ENCODE results near the gene ARL15. TPM values are rescaled to one million over a fixed set of nuclear protein-coding genes. Genes with fewer than 3 reads are reported as not detected.
"Not testable (repeated sequence)": the region's sequence is repeated elsewhere in the genome, so short reads cannot be mapped to it uniquely, and the experiment has no call there.

ARL15 gene
- total RNA-seq, 1 experiment from 2014 or later: 28.3 TPM

GRCh38 chr5:53900677-53901076 is 409.7 kb downstream of the ARL15 start:
- DNase-seq (ENCODE audit: low spot score): no peak

GRCh38 chr5:53895091-53895683 is 415.2 kb downstream of the ARL15 start:
- DNase-seq (ENCODE audit: low spot score): no peak

- DNase-seq (ENCODE audit: low spot score): no peak
Observed at GRCh38 chr5:53893626-53894025, 416.7 kb downstream of the ARL15 start.

- DNase-seq (ENCODE audit: low spot score): no peak
Observed at GRCh38 chr5:53892224-53892623, 418.1 kb downstream of the ARL15 start.

- DNase-seq (ENCODE audit: low spot score): no peak
Observed at GRCh38 chr5:53891159-53891558, 419.2 kb downstream of the ARL15 start.

- DNase-seq (ENCODE audit: low spot score): no peak
Observed at GRCh38 chr5:53890490-53890889, 419.9 kb downstream of the ARL15 start.

GRCh38 chr5:53884844-53885243 is 425.5 kb downstream of the ARL15 start:
- DNase-seq (ENCODE audit: low spot score): no peak

- no peak for DNase-seq (ENCODE audit: low spot score)
Observed at GRCh38 chr5:53884417-53884816, 426.0 kb downstream of the ARL15 start.

GRCh38 chr5:53882676-53883031 is 427.7 kb downstream of the ARL15 start:
- DNase-seq (ENCODE audit: low spot score): no peak

- DNase-seq (ENCODE audit: low spot score): no peak
Observed at GRCh38 chr5:53882006-53882675, 428.2 kb downstream of the ARL15 start.

- DNase-seq (ENCODE audit: low spot score): no peak
Observed at GRCh38 chr5:53879708-53880323, 430.6 kb downstream of the ARL15 start.

GRCh38 chr5:53878015-53878414 is 432.4 kb downstream of the ARL15 start:
- no peak for DNase-seq (ENCODE audit: low spot score)

- DNase-seq (ENCODE audit: low spot score): peak; percentile 39
Observed at GRCh38 chr5:53877243-53877642, 433.1 kb downstream of the ARL15 start.

- no peak for DNase-seq (ENCODE audit: low spot score)
Observed at GRCh38 chr5:53874409-53874808, 436.0 kb downstream of the ARL15 start.

- DNase-seq (ENCODE audit: low spot score): no peak
Observed at GRCh38 chr5:53873235-53873634, 437.1 kb downstream of the ARL15 start.

- no peak for DNase-seq (ENCODE audit: low spot score)
Observed at GRCh38 chr5:53871775-53872174, 438.6 kb downstream of the ARL15 start.

- DNase-seq (ENCODE audit: low spot score): no peak
Observed at GRCh38 chr5:53871050-53871449, 439.3 kb downstream of the ARL15 start.

- DNase-seq (ENCODE audit: low spot score): no peak
Observed at GRCh38 chr5:53858700-53859456, 451.5 kb downstream of the ARL15 start.

GRCh38 chr5:53856506-53856905 is 453.9 kb downstream of the ARL15 start:
- DNase-seq (ENCODE audit: low spot score): no peak

GRCh38 chr5:53836851-53837430 is 473.4 kb downstream of the ARL15 start:
- DNase-seq (ENCODE audit: low spot score): not testable (repeated sequence)

- DNase-seq (ENCODE audit: low spot score): no peak
Observed at GRCh38 chr5:53834500-53834899, 475.9 kb downstream of the ARL15 start.

Measured in A172 (cell line).